Measurements from ENCODE around the gene MCM3AP. TPM values are rescaled to one million over a fixed set of nuclear protein-coding genes. Genes with fewer than 3 reads are reported as not detected.

Gene MCM3AP
- total RNA-seq, 1 experiment from 2014 or later, result 128 TPM

DNA sequence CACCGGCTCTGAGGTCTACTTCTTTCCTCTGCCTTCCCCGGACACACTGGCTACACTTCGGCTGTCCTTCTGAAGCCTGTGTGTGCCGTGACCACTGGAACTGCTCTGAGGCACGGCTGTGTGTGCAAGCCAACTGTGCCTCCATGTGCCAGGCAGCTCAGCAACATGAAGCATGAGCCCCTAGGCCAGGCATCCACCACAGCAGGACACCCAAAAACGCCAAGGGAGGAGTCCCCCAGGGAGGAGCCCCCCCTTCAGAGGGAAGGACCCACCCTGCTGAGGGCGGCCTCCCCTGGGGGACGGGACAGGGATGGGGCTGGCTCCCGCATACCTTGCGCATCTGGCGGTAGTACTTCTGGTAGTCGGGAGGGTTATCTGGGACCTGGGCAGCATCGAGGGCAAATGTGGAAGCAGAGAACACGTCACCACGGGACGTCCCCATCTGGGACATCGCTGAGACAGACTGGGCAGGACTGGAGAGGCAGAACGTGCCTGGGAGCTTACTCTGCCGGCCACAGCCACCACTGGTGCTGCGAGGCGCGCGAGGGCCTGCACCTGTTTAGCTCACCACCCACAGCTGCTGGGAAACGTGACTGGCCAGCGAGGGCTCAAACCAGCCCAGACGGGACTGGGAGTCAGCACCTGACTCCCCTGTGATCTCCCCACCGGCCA is 77.4 kb downstream of the MCM3AP start:
- intact Hi-C loops (cut with micrococcal nuclease), result no loop called here
- no TSS peak for BruUV-seq (replicated peaks)
- no peaks in the 10 kb centered on the region for H3K9me3 Mint-ChIP-seq (ENCODE audit: unreplicated experiment)
- TF ChIP-seq, protein P1, sequence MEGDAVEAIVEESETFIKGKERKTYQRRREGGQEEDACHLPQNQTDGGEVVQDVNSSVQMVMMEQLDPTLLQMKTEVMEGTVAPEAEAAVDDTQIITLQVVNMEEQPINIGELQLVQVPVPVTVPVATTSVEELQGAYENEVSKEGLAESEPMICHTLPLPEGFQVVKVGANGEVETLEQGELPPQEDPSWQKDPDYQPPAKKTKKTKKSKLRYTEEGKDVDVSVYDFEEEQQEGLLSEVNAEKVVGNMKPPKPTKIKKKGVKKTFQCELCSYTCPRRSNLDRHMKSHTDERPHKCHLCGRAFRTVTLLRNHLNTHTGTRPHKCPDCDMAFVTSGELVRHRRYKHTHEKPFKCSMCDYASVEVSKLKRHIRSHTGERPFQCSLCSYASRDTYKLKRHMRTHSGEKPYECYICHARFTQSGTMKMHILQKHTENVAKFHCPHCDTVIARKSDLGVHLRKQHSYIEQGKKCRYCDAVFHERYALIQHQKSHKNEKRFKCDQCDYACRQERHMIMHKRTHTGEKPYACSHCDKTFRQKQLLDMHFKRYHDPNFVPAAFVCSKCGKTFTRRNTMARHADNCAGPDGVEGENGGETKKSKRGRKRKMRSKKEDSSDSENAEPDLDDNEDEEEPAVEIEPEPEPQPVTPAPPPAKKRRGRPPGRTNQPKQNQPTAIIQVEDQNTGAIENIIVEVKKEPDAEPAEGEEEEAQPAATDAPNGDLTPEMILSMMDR (IDR thresholded peaks at IDR 0.05; ENCODE audit: unreplicated experiment), result no peak
- no peaks in the 10 kb centered on the region for H3K27me3 Mint-ChIP-seq (ENCODE audit: insufficient read depth, unreplicated experiment)
- H3K4me1 Mint-ChIP-seq (ENCODE audit: insufficient read depth, unreplicated experiment), result no peaks in the 10 kb centered on the region
- DNase-seq (ENCODE audit: unreplicated experiment), result no peak
- H3K4me3 Mint-ChIP-seq (ENCODE audit: unreplicated experiment), result no peak overlapping the region
- H3K36me3 Mint-ChIP-seq (ENCODE audit: insufficient read depth, unreplicated experiment), result peaks cover 76% of the 10 kb centered on the region
- H3K27ac Mint-ChIP-seq (ENCODE audit: low read depth, unreplicated experiment), result no peak overlapping the region
- ChIA-PET POLR2A (no interaction called here), CTCF (interaction anchor here (0.7 kb wide), 1 partner anchor 254 kb away, joined by 4 read pairs; no protein-coding TSS in a partner anchor)

DNA sequence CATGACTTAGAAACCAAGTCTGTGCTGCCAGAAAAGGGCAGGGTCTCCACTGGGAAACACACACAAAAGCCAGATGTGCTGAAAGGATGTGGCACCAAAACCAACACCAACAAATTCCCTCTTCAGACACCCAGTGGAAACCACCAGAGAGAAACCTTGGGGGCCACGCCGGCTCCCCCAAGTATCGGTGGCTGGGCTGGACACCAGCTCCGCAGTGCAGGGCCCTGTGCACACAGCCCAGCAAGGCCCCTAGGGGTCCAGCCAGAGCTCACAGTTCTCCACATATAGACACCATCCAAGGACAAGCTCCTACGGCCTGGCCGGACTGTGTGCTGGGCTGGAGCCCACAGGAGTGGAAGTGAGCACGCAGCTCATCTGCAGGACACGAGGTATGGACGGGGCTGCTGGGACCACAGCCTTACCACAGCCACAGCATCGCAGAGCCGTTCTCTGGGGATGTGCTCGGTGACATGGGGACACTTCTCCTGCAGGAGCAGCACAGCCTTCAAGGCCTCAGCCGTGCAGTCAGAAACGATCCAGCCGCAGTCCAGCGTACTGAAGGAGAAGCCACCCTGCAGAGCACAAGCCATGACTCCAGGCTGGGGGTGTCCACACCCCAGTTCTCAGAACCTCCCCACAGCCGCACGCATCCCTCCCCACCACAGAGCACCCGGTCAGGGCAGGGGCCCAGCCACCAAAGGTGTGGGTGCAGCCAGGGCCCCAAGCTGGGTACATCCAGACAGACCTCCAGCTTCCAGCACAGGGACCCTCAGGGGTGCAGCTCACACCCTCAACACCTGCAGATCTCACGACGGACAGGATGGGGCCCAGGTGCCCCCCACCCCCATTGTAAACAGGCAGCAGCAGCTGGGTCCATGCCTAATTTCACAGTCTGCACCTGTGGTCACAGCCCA is 78.1 kb downstream of the MCM3AP start:
- BruUV-seq (replicated peaks), result no TSS peak
- ChIA-PET CTCF (interaction anchor here (0.7 kb wide), 1 partner anchor 253 kb away, joined by 4 read pairs; no protein-coding TSS in a partner anchor), POLR2A (interaction anchor here (0.8 to 1.3 kb wide), 2 partner anchors 10 to 17 kb away, joined by 3 to 4 read pairs; no protein-coding TSS in a partner anchor)
- no peak for DNase-seq (ENCODE audit: unreplicated experiment)
- Mint-ChIP-seq H3K4me3 (ENCODE audit: unreplicated experiment) (no peak overlapping the region), H3K27ac (ENCODE audit: low read depth, unreplicated experiment) (no peak overlapping the region), H3K36me3 (ENCODE audit: insufficient read depth, unreplicated experiment) (peaks cover 74% of the 10 kb centered on the region), H3K27me3 (ENCODE audit: insufficient read depth, unreplicated experiment) (no peaks in the 10 kb centered on the region), H3K9me3 (ENCODE audit: unreplicated experiment) (no peaks in the 10 kb centered on the region), H3K4me1 (ENCODE audit: insufficient read depth, unreplicated experiment) (no peaks in the 10 kb centered on the region)
- TF ChIP-seq, protein P1 (IDR thresholded peaks at IDR 0.05; ENCODE audit: unreplicated experiment), result no peak
- intact Hi-C loops (cut with micrococcal nuclease), result no loop called here

DNA sequence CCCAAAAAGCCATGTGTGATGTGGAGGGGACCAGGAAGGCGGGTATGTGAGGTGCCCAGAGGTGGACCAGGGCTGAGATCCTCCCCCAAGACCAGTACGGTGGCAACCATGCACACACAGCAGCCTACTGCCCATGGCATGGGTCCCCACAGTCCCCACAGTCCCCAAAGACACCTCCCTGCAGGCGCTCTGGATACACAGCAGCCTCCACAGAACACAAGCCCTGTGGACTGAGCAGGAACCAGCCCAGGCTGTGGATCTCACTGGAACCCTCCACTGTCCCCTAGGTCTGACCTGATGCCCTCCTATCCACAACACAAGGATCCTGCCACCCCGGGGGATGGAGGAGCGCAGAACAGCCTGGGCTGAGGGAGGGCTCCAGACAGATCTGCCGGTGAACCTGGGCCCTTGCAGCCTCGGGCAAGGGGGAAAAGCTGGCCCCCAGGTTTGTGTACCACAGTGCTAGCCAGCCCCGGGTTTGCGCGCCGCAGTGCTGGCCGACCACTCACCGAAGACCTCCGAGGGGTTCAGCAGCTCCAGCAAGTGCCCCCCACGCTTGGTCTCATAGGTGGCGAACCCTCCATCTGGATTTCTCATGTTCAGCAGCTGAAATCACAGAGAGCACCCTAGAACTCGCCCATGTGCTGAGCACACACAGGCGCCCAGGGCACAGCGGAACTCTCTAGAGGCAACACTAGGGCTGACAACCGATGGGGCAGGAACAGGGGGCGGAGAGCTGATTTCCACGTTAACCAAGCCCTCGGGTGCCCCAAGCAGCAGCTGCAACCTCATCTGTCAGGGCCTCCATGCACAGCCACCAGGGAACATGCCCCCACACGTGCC is 79.0 kb downstream of the MCM3AP start:
- Mint-ChIP-seq H3K9me3 (ENCODE audit: unreplicated experiment) (no peaks in the 10 kb centered on the region), H3K36me3 (ENCODE audit: insufficient read depth, unreplicated experiment) (peaks cover 66% of the 10 kb centered on the region), H3K4me3 (ENCODE audit: unreplicated experiment) (no peak overlapping the region), H3K4me1 (ENCODE audit: insufficient read depth, unreplicated experiment) (no peaks in the 10 kb centered on the region), H3K27ac (ENCODE audit: low read depth, unreplicated experiment) (no peak overlapping the region), H3K27me3 (ENCODE audit: insufficient read depth, unreplicated experiment) (no peaks in the 10 kb centered on the region)
- BruUV-seq (replicated peaks), result no TSS peak
- ChIA-PET CTCF (no interaction called here), POLR2A (interaction anchor here (0.8 to 1.3 kb wide), 2 partner anchors 9 to 18 kb away, joined by 3 to 4 read pairs; no protein-coding TSS in a partner anchor)
- no peak for DNase-seq (ENCODE audit: unreplicated experiment)
- TF ChIP-seq, protein P1 (IDR thresholded peaks at IDR 0.05; ENCODE audit: unreplicated experiment), result no peak
- intact Hi-C loops (cut with micrococcal nuclease), result no loop called here
